ENCODE measurements around the gene KCNQ5.

- TF ChIP-seq CTCF (IDR thresholded peaks at IDR 0.05; ENCODE audit: low read depth, low read length) (no peak), EZH2phosphoT487 (IDR thresholded peaks at IDR 0.05; ENCODE audit: low read depth) (no peak)
These were observed 242.9 kb downstream of the KCNQ5 start for GRCh38 chr6:72864799-72865198.
